GM21723 (cell line): ENCODE data around the gene BTG3.

Experiments used
- ATAC-seq: cut with Tn5 transposase; IDR thresholded peaks from one replicate; pipeline ENCODE4 v1.9.1; 2021; ENCODE audit warnings: mild to moderate bottlenecking, moderate library complexity; ENCODE audit not compliant: unreplicated experiment

The BTG3 gene, protein sequence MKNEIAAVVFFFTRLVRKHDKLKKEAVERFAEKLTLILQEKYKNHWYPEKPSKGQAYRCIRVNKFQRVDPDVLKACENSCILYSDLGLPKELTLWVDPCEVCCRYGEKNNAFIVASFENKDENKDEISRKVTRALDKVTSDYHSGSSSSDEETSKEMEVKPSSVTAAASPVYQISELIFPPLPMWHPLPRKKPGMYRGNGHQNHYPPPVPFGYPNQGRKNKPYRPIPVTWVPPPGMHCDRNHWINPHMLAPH

DNA sequence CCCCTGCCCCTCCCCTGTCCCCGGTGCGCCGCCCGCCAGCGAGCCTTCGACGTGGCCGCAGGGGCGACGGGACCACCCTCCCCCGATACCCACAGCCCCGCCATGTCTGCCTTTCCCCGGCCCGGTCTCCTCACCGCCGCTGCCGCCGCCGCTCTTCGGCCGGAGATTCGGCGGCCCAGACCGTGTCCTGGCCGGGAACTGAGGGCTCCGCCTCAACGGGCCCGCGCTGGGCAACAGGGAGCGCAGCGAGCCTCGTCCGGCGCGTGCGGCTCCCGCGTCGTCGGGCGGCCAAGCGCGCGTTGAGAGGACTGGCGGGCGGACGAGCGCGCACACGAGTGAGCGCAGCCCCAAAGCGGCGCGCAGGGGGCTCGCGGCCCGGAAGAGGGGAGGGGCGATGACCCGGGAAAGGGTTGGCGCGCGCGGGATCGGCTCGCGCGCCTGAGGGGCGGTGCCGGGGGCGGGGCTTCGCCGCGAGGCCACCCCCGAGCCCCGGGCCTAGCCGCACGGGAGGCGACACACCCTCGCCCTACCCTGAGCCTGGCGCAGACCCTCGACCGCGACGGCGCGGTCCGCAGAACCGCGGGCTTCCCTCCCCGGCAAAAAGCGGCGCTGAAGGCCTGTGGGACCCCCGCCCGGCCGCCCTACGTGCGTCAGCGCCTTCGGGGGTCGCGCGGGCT is at the start of gene BTG3:
Gene BTG3, minus strand, starts transcription at position 337 of the 677 bp plus-strand sequence. CDS start 3,757 bp downstream, outside the sequence.
- peak; percentile 74 for ATAC-seq

DNA sequence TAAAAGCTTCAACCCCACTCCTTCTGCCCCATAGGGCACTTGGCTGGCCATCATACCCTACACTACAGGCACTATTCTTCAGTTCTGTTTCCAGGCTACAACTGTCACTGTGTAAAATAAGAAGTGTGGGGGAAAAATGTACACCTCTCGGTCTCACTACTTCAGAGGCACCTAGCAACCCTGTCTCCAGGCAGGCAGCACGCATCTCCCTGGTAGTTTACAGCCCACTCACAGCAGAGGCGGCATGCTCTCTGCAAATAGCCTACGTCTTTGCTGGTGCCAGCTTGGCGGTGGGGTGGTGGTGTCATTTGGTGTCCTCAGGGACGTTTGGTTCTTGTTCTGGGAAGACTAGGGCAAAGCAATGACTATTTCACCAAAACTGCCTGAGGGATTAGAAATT is 48.2 kb upstream of the BTG3 start:
- no peak for ATAC-seq

DNA sequence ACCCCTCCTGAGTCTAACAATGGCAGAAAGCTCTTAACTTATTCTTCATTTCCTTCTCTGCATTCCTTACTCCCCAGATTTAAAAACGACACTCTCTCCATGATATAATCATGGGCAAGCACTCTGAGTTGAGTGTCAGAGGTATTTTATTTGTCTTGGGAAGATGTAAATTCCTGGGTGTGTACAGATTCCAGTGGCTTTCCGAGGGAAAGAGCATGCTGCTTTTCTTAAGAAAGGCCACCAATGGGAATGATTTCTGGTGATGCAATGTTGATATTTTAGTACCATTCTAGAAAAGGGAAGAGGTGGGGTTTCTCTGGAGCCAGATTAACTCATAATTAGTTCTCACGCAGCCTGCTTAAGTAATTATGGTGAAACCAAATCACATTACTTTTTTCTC is 47.8 kb upstream of the BTG3 start:
- no peak for ATAC-seq

DNA sequence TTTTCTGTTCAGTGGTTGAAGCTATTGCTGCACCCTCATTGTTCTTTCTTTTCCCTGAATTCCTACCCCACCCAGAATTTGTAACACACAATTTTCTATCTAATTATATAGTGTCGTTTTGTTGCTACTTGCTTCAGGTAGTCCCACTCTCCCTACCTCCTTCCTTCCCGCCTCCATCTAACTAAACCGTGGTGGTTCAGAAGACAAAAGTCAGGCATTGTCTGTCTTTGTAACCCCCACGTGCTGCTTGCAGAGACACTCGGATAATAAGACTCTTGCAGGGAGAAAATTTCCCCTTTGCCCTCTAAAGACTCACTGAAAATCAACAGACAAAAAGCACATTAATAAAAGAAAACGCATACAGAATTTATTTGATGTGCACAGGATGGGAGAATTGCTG is 46.2 kb upstream of the BTG3 start:
- ATAC-seq = no peak

DNA sequence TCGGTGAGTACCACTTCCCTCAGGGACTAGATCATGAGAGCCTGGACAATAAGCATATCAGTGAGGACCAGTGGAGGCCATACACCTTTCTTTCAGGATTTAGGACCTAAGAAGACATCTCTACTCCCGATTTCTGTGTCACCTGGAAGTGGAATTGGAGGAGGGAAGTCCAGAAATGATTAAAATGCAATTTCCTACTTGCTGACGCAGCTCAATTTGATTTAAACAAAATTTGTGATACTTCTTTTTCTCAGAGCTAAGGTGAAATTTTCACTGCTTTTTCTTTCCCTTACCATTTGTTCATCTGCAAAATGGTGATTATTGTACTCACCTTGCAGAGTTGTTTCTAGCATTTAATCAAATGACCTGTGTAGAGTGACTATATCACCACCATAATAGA is 38.8 kb upstream of the BTG3 start:
- no peak for ATAC-seq

DNA sequence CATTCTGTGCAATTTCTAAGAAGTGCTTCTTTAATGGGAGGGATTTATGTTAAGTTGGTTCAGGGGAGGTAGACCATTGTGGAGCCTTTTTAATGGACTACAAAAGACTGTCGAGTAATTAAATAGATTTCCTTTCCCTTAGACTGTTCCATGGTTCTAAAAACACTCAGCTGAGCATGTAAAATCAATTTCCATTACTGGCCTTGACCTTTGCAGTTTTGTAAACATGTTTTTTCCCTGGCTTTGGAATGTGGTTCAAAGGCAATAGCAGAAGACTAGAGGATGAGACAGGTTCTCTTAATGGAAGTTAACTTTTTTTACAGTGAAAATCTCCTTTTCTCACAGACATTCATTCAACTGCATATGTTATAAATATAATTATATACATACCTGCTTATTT is 37.6 kb upstream of the BTG3 start:
- ATAC-seq = no peak

DNA sequence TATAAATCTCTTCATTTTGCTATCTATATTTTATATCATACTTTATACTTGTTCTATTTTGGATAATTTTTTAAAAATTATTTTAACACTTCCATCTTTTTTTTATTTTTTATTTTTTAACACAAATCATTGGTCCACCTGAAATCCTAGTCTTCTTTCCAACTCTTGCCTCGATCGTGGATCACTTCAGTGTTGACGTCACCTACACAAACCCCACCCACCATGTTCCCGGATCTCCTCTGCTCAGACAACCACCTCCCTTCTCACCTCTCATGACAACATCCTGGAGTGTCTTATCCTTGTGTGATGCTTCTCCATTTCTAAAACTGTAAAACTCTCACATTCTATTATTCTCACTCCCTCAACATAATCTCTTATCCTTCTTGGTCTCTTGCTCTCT is 34.1 kb upstream of the BTG3 start:
- ATAC-seq = no peak

DNA sequence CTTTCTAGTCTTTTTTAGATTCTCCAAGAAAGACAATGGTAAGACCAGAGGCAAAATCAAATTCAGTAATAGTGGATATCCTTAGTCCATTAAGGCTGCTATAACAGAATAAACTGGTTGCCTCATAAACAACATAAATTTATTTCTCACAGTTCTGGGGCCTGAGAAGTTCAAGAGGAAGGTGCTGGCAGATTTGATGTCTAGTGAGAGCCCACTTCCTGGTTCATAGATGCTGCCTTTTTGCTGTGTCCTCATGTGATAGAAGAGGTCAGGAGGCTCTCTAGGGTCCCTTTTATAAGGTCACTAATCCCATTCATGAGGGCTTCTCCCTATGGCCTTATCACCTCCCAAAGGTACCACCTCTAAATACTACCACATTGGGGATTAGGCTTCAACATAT is 31.5 kb upstream of the BTG3 start:
- ATAC-seq = no peak

DNA sequence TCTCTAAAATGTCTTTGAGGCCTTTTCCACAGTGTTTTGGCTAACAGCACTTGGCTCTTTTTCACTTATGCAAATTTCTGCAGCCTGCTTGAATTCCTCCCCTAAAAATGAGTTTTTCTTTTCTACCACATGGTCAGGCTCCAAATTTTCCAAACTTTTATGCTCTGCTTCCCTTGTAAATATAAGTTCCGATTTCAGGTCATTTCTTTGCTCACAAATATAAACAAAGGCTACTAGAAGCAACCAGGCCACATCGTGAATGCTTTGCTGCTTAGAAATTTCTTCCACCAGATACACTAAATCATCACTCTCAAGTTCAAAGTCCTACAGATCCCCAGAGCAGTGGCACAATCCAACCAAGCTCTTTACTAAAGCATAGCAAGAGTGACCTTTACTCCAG is 28.1 kb upstream of the BTG3 start:
- ATAC-seq = no peak

DNA sequence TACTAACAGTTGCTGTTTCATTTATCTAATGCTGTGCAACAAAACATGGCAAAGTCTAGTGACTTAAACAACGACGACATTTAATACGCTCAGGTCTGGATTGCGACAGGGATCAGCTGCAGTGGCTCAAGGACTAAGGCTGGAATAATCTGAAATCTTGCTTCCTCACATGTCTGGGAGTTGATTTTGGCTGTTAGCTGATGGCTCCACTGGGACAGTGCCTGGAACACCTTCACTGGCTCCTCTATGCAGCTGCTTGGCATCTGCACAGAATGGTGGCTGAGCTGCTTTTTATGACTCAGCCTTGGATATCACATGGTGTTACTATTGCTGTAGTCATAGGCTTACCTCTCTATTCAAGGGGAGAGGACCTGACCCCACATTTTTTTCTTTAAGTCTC is 24.0 kb upstream of the BTG3 start:
- no peak for ATAC-seq

DNA sequence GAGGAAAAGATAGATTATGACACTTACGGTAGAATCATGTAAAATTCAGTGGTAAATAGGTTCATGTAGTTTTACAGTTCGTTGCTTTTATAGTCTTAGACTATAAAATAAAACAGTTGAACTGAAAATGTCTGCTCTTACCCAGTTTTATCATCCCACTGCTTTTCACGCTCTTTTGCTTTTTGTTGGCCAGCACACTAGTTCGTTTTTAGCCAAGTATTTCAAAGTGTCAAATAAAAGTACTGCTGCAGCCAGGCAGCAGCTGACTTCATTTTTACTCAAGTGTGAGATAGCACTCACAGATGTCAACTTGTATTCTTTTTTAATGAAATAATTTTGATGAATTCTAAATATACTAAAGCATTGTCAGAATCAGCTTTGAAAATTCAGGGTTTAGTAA is 18.5 kb upstream of the BTG3 start:
- no peak for ATAC-seq

DNA sequence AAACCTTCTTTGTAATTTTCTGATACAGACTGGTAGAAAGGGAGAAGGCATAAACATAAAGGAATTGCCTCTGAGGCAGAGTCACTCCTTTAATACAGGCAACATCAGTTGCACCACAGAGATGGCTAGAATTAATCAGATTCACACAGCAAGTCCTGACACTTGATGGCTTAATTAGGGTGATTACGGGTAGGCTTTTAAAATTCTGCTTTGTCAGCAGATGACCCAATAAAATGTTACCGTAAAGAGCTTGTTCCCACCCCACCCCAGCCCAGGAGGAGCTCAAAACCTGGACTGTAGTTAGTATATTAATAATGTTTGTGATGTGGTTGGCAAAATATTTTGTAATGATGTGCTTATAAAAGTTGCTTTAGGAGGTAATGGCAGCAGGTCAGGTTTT is 9.3 kb upstream of the BTG3 start:
- ATAC-seq = no peak

DNA sequence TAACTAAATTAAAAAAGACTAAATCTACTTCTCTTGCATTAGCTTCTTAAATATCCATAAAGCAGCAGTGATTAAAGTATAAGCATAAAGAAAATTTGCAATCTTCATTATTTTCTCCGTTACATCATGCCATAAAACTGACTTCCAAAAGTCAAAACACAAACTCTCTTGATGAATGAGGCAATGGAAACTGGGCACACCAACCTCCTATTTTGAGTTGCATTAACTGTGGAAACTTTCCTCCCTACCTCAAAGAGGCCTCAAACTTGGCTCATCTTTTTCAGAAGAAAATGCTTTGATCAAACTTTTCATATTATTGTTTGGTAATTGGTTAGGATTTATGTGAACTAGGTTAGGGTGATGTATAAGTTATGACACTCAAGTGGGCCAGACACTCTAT is 4.1 kb upstream of the BTG3 start:
- no peak for ATAC-seq

DNA sequence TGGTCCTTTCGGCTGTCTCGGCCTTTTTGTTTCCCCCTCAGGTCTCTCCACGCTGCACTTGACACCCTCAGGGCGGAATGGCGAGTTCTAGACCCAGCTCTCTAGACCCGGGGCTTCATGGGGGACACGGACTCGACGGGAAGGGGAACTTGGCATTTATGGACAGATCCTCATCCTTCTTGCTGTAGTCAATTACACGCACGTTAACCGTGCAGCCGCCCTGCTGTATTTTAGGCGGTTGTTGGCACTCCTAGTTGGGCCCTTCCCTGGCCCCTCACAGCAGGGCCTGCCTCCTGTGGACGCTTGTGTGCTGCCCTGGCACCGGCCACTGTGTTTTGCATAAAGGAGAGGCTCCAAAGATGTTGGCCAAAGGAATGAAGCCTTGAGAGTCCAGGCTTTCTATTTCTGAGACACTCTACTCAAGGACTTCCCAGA is 558 bp upstream of the BTG3 start:
- ATAC-seq = no peak

DNA sequence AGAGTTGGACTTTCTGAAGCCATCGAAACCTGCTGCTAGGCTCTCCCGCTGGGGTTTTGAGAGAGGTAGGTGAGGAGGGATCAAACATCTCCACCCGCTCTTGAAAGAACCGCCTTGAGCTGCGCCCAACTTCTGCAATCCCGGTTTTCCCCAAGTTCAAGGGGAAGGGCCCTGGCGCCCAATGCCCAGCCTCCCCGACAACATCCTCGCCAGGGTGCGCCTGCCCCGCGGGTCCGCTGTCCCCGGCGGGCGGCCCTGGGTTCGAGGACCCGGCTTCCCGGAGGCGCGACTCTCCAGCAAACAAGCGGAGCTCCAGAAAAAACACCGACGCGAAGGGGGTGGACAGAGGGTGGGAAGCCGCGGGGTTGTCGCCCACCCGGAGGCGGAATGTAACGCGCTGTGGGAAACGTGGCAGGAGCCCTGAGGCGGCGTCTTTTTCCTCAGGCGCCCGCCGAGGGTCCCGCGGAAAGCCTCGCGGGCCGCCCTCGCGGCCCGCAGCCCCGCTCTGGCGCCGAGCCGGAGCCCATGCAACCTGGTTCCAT is 607 bp downstream of the BTG3 start:
- peak; percentile 14 for ATAC-seq

DNA sequence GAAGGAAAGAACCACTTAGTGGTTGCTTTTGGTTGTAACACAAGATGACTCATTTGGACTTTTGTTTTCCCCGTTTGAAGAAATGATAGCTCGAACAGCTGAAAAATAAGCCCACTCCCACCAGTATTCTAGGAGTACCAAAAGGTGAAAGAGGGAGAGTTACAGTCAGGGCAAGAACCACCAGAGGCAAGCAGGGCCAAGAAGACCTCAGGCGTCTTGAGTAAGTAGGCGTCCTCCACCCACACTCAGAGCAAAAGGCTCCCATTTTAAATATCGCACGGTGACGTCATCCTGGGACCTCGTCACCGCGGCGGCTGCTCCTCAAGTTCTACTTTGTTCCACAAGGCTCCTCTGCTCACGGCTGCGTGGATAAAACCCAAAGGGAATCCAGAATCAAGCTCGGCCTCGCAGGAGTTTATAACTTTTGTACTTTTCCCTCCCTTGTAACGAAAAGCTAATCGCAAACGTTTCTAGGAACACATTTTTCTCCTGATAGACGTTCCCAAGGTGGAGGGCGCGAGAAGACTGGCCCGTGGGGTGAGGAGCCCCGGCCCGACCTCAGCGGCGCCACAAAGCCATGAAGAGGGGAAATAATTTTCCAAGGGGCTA is 1.2 kb downstream of the BTG3 start:
- peak; percentile 70 for ATAC-seq

DNA sequence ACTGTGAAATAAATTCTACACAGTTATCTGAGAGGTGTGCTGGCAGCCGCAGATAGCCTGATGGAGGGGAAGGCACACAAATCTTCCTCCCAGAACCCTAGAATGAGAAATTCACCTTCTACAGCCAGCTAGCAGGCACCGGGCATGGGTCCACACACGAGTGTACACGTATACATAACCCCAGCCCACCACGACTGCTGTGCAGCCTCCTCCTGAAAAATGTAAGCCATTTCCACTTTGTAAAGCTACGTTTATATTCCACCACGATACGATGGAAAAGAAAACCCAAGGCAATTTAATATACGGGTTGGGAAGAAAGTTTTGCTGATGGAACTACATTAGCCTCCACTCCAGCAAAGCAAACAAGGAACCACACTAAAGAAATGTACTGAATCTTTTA is 1.8 kb downstream of the BTG3 start:
- ATAC-seq = no peak

DNA sequence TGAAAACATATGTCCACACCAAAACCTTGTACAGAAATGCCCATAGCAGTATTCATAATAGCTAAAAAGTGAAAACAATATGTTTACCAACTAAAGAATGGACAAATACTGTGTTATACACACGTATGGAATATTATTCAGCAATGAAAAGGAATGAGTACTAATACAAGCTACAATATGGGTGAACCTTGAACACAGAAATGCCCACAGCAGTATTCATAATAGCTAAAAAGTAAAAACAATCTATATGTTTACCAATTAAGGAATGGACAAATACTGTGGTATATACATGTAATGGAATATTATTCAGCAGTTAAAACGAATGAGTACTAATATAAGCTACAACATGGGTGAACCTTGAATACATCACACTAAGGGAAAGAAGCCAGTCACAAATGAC is 3.0 kb downstream of the BTG3 start:
- no peak for ATAC-seq

DNA sequence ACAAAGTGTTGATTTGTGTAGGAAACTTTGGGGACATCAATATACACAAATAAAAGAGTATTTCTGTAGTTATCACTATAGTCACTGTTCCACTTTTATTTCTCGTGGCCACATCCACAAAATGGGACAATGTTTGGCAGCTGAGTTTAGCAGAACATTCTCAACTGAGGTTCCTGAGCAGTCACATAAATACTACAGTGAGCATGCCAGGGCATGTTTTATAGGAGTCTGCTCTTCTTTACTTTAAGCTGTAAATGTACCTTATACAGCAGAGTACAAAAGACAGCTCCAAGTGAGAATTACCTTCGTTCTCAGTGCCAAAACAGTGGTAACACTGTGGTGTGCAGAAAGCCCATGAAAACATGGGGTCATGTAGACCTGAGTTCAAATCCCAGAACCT is 5.0 kb downstream of the BTG3 start:
- ATAC-seq = no peak

DNA sequence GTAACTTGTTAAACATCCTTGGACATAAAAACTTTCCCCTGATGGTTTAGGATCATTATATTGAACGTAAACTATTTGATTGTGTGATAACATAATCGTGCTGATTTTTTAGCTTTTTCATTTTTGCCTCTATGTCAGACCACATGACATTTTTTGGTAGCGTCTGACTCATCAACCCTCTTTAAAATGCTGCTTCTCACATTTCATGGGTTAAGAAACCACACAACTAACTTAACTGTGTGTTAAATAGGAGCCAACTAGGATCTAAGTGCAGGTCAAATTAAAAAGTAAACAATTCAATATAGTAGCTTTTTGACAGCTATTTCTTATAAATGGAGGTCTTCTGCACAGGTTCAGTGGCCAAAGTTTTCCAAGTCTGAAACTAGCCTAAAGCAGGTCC is 9.8 kb downstream of the BTG3 start:
- no peak for ATAC-seq

DNA sequence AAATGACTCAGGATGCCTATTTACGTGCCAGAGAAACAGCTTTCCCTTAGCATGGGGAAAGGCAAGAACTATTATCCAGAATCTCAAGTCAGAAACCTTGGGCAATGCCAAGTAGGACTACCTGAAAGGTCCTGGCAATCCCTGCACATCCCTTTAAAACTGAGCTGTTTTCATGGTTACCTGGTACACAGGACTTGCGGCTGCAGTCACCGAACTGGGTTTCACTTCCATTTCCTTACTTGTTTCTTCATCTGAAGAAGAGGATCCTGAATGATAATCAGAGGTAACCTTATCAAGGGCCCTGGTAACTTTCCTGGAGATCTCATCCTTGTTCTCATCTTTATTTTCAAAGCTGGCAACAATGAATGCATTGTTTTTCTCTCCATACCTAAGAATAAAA is 14.3 kb downstream of the BTG3 start:
- peak; percentile 83 for ATAC-seq

DNA sequence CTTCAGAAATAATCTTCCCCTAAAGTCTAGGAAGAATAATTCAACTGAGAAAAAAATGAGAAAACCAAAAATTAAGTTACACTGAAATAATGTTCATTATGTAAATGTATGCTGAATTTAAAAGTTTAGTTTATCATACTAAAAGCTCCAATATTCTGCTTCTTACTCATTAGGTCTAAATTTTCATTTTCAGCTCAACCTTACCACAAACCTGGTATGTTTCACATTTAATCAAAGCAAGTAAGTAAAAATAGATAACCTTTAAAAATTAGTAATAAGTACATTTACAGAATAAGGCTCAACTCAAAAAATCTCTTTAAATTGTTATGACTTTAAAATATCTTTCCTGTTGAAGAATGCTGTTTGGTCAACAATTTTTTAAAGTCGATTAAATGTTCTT is 15.0 kb downstream of the BTG3 start:
- peak; percentile 54 for ATAC-seq
